ENCODE results near the gene ZBTB34. TPM values are rescaled to one million over a fixed set of nuclear protein-coding genes. Genes with fewer than 3 reads are reported as not detected.

ZBTB34 gene, protein sequence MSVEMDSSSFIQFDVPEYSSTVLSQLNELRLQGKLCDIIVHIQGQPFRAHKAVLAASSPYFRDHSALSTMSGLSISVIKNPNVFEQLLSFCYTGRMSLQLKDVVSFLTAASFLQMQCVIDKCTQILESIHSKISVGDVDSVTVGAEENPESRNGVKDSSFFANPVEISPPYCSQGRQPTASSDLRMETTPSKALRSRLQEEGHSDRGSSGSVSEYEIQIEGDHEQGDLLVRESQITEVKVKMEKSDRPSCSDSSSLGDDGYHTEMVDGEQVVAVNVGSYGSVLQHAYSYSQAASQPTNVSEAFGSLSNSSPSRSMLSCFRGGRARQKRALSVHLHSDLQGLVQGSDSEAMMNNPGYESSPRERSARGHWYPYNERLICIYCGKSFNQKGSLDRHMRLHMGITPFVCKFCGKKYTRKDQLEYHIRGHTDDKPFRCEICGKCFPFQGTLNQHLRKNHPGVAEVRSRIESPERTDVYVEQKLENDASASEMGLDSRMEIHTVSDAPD
- total RNA-seq = 1 to 10 TPM; 7.2 to 9.7 TPM

DNA sequence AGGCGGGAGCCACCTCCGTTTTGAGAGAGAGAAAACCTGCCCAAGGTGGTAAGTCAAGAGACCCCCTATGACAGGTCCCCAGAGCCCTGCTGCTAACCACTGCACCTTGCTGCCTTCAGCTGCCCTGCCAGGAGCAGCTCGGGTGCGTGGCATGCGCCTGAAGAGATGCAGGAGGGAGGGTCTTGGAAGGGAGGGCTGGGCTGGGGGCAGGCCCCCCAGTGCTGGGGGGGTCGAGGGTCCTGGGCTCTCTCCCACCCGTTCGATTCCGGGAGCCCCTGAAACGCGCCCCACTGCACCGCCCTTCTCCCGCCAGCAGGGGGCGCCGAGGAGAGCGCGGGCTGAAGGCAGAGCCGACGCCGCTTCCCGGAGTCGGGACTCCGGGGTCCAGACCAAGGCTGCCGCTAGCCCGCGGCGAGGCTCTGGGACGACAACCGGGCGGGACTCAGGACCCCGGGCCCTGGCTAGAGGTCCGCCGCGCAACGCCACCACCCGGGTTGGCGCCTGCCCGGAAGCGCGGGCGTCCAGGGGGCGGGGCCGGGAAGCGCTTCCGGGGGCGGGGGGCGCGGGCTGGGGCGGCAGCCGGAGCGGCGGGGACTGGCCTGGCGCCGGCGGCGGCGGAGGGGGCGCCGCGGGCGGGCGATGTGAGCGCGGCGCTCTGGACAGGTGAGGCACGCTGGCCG is at the start of gene ZBTB34:
Gene ZBTB34, plus strand, starts transcription at position 563 of the 680 bp plus-strand sequence. CDS start 18,761 bp downstream, outside the sequence.

DNA sequence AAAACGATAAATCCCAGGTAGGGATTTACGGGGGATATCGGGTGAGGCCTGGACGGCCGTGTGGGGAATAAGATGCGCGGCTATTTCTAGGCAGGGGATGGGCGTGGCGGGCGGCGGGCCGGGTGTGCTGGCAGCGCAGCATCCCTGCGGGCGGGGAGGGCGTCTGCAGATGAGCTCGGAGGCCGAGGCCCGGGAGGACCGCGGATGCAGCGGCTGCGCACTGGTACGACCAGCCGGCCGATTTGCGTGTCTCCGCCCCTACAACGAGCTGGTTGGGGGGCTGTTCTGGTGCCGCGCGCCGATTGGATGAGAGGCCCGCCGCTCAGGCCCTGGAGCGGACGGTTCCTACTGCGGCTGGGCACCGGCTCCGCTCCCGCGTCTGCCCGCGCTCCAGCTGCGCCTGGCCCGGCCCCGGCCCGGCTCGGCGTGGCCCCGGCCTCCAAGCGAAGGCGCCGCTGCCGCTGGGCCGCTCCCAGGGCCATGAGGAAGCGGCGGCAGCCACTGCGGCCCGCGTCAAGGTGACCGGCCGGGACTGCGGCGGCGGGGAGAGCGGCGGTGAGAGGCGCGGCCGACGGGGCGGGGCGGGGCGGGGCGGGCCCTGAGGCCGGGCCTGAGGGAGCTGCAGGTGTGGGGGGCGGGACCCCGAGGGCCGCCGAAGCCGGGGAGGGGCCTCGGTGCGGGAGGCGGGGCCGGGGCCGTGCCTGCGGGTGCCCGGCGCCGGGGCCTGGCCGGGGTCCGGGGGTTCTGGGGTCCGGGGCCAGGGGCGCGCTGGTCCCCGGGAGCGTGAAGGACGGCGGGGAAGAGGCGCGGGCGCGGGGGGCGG is 54.2 kb downstream of the ZBTB34 start, which contains the start of gene RALGPS1:
Gene RALGPS1, plus strand, starts transcription at position 325 of the 823 bp plus-strand sequence. CDS start 47,508 bp downstream, outside the sequence.

Other genes starting within 250 kb of the ZBTB34 start
- not detected for gene LMX1B, start 246.7 kb upstream of the ZBTB34 start, total RNA-seq
- 10 to 100 TPM; 12.0 to 12.7 TPM for gene ZBTB43, start 55.6 kb upstream of the ZBTB34 start, total RNA-seq
- gene RALGPS1, start 54.1 kb downstream of the ZBTB34 start, total RNA-seq = 1 to 10 TPM; 2.7 to 4.5 TPM

Data from melanocyte of skin (primary cell).